GM21723 (cell line): Measurements from ENCODE around the gene ALG14.

Experiments used
- ATAC-seq: cut with Tn5 transposase; IDR thresholded peaks from one replicate; pipeline ENCODE4 v1.9.1; 2021; ENCODE audit warnings: mild to moderate bottlenecking, moderate library complexity; ENCODE audit not compliant: unreplicated experiment

The ALG14 gene

DNA sequence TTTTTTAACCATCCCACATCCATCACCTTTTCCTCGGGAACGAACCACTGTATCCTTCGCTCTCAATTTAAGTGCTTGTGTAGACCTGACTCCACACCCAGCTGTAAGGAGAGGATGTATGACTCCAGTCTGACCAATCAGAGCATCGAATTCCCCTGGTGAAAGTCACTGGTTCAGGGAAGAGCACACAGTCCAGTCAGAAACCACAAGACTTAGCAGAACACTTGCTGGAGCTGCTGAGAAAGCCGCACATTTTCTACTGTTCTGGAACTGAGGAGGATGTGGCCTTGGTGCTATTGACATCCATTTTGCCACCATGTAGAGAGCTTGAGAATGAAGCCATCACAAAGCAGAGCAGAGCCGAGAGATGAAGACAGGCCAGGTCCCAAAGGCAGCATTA, 86.0 kb downstream of the ALG14 start:
- no peak for ATAC-seq

DNA sequence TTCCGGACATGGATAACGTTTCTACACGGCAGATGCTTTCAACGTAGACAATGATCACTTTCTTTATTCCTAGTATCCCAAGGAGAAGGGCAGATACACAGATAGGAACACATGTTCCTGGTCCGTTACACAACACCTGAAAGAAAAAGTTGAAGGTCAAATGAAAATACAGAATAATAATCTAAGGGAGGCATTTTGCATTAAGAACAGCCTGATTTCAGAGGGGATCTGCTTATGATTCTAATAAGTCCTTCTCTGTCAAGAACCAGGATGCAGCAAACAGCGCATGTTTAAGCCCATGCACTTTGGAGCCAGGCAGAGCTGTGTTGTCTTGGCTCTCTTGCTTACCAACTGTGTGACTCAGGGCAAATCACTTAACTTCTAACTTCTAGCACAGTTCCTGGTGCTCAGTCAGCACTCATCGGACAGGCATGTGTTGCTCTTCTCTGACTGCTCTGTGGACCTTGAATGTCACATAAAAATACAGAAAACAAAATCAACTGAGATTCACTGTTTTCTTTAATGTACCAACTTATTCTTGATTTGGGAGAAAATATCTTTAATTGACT, 89.5 kb downstream of the ALG14 start:
- ATAC-seq: no peak

DNA sequence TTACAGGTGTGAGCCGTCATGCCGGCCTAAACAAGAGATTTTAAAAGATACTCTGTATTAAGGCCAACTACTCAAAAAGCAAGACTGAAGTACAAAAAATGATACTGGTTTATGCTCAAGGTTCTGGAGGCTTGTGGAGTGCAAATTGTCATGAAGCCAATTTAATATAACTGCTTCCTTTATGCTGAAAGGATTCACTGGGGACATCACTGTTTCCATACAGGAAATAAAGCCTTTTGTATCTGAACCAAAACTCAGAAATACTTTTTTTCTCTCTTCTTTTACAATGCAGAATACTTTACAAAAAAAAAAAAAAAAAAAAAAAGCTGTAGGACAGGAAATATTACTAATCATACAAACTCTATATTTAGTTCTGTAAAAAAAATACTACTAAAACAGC, 90.4 kb downstream of the ALG14 start:
- ATAC-seq: no peak

DNA sequence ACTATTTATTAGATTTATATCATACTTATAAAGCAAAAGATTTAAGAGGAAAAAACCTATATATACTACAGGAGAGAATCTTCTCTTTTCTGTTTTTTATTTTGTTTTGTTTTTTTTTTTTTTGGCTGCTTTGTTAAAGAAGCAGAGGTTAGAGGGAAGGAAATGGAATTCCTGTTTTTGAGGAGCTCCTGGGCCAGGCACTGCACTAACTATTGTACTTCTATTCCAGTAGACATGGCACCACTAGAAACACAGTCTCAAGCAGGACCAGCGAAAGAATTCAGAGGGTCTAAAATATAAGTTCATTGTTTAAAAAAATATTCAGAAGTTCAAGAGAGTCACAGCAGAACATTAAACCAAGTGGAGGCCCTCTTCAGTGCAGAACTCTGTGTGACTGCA, 91.2 kb downstream of the ALG14 start:
- ATAC-seq: no peak

DNA sequence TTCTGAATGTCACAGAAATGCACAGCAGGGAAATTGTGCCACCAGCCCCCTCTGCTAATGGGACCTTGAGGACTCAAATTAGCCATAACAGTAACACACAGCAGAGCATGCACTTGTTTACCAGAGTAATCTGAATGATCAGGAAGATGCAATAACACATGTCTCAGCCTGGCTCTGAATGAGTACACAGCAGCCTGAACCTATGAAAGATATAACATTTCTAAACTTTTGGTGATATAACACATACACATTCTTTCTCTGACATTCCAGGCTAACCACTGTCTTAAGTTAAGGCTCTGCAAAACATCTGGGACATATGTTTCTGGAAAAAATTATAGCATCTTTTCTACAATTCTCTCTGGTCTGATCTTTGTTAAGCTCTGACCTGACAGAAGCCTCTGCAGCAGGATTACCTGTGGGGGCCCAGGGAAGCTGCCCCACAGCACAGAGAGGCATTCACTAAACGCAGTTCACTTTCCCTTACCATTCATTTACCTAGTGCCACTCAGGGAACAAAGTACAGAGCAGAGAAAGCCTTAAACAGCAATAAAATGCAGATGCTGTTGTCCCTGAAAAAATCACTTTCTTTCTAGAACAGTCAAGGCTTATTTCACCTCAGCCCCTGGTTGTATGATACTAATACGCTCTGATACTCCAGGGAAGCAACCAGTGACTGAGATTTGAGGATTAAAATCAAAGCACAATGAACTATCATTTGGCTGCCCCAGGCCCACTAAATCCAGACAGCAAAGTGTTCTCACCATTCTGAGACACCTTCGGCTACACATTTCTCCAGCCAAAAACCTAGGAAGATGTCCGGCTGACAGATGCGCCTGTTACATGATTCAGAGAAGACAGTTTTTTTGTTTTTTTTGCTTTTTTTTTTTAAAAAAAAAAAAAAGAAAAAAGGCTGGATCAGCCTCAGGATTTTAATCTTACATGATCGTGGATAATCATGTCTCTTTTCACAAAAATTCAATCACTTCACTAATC, 91.9 kb downstream of the ALG14 start:
- no peak for ATAC-seq

DNA sequence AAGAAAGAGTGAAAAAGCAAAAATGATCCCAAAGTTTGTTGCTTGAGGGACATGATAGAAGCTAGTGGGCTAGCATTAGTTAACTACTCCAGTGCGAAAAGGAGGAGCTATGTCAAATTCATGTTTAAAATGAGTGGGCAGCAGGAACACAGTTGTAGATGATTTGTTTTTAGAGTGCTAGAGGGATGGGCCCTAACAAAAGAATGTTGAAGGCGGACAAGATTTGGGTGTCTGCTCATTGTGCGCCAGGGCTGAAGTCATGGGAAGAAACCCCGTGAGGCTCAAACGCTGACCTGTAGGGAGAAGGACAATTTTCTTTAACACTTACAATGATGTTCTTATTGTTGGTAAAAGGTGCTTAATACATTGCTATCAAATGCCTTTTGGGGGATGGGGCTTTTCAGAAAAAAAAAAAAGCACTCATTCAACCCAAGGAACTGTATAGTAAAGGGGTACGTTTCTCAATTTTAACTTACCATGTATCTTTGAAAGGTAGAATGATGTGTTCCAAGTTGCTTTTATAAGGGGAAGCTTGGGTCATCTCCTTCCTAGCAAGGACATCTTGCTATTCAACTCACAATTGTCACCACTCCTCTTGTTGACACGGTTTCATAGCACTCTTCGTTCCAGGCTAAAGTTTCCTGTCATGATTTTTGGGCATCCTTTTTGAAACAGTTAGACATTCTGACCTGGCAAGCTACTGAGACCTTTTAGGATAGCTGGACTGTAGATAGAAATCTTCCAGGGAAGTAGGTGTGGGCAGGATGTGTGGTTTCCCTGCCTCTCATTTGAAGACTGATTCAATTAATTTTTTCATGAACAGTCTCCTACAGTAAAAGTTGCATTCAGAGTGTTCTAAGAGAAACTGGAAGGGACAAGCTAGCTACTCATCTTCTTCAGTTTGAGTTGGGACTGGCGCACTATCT, 92.8 kb downstream of the ALG14 start:
- no peak for ATAC-seq

DNA sequence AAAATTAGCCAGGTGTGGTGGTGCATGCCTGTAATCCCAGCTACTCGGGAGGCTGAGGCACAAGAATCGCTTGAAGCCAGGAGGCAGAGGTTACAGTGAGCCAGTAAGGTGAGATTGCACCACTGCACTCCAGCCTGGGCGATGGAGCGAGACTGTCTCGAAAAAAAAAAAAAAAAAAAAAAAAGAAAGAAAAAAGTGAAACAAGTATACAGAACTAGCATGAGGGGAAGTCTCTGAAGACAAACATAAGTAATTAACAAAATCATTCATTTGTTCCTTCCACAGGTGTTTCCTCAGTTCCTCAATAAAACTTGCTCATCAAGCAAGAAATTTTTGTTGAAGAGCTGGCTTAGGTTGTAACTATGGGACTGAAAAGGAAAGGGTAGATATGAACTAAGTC, 93.6 kb downstream of the ALG14 start:
- no peak for ATAC-seq

DNA sequence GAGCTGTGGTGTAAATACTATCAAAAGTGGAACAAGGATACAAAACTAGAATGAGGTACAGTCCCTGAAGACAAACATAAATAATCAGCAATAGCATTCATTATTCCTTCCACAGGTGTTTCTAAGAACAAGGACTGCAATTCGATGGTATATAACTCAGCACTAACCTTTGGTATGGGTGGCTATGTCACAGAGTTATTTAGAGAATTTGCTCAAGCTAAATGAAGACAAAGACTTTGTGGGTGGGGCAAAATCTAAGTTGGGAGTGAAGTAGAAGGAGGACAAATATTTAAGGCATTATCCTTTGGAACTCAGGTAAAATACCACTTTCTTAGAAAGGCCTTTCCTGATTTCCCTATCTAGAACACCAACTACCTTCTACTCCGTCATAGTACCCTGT, 94.3 kb downstream of the ALG14 start:
- no peak for ATAC-seq

DNA sequence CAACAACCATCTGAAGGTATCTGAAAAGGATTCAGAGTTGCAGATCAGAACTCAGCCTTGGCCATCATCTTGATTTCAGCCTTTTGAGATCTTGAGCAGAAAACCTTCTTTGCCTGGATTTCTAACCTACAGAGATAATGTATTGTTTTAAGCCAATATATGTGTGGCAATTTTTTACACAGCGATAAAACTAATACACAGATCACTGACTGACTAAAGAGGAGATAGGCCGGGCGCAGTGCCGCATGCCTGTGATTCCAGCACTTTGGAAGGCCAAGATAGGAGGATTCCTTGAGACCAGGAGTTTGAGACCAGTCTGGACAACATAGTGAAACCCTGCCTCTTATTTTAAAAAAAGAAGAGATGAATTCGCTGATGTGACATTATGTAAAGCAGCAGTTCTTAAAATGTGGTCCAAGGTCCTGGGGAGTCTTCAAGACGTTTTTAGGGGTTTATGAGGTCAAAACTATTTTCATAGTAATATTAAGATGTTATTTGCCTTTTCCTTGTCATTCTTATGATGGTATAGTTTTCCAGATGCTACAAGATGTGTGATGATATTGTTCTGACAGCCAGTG, 95.7 kb downstream of the ALG14 start:
- ATAC-seq: no peak

DNA sequence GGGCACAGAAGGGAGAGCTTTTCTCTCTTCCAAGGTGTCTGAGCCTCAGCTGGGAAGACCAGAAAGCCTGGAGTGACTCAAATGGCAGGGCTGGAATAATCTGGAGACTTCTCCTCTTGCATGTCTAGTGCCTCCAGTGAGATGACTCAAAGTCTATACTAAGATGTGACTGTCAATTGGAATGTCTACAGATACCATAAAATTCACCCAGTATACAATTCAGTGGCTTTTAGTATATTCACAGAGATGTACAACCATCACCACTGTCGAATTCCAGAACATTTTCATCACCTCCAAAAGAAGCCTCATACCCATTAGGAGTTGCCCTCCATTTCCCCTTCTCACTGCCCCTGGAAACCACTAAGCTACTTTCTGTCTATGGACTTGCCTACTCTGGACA, 97.9 kb downstream of the ALG14 start:
- no peak for ATAC-seq

DNA sequence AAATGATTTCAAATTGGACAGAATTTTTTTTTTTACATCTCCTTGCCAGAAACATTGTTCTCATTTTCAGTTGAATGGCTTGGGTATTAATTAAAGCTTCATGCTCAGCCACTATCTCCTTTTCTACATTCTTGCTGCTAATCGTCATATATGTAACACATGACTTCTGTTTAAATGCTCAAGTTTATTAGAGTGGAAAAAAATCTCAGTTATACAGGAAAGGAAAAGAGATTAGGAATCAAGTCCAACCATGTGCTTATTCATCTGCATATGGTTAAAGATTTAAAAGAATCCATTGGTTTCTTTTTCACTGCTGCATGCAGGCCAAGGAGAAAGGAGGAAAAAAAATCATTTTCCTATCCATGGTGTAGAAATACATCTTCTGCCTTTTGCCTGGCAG, 98.5 kb downstream of the ALG14 start:
- no peak for ATAC-seq

DNA sequence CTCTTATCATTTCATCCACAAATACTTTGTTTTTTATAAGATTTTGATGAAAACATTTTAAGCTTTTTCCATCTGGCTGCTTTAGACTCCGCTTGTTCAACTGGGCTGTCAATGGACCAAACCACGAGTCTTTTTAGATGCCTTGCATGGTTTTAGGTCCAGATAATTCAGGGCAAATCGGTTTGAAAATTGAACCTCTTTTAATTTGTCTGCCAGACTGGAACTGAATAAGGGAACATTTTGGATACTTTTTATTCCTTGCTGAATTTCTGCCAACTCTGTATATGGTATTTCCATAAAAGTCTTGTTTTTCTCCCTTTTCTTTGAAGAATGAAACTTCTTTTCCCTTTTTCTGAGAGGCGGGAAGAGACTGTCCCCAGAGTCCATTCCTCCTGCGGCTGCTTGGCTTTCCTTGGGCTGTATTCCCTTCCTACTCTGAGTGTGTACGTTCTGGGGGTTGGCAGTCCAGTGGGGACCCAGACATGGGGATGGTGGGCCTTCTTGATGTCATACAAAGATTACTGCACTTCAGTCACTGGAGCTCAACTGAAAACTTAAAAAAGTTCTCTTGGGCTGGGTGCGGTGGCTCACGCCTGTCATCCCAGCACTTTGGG, 99.3 kb downstream of the ALG14 start:
- no peak for ATAC-seq

DNA sequence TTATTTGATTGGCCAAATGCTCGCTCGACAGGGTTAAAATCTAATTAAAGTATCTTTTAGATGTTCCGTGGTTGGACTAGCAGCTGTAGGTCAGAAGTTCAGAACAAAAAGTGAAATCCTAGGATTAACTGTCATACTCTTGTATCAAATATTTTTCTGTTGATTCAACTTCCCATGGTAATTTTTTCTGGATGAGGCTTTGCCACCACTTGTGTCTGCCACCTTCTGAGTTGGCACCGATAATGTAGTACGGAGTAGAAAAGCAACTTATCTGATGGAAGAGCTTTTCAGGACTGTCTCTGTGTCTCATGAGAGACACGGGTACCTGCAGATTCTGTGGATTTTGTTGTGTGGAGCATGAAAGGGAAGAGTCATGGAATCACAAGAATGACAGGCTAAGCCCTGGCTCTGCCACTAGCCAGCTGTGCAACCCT, 101.2 kb downstream of the ALG14 start:
- ATAC-seq: no peak

DNA sequence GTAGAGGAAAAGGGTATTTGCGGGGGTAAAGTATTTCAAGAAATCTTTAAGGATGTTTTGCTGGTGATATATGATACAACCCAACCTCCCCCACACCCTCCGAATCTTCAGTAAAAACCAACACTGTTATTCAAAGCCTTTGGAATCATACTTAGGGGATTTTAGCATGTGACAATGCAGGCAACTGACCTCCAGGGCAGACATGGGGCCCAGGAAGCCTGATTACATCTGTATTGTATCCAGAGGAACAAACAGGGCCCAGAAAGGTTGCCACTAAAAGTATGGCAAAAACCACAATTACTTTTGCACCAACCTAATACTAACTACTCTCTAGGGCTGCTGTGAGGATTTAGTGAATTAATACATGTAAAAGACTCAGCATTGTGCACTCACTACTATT, 102.0 kb downstream of the ALG14 start:
- no peak for ATAC-seq

DNA sequence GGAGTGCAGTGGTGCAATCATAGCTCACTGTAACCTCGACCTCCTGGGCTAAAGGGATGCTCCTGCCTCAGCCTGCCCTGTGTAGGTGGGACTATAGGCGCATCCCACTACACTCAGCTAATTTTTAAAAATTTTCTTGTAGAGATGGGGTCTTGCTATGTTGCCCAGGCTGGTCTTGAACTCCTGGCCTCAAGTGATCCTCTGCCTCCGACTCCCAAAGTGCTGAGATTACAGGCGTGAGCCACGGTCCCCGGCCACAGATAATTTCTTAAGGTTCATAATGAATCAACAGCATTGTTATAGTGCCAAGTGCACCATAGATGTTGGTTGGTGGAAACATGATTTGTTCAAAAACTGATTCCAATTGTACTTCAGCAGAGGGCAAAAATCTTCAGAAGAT, 103.6 kb downstream of the ALG14 start:
- ATAC-seq: no peak

DNA sequence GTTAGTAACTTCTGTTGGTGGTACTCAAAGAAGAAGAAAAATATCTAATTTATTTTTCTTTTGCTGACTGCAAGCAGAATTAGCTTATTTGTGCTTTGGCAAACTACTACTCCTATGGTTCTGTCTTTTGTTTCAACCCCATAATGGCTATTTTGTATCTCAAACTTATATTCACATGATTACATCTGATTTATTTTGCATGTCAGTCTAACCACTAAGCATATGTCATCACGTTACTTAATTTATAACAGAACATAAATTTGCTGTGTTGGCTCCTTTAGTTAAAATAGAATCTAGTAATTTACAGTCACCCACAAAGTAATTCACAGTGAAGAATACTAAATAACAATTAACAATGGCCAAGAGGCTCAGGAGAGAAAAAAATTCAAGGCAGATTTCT, 106.7 kb downstream of the ALG14 start:
- no peak for ATAC-seq

DNA sequence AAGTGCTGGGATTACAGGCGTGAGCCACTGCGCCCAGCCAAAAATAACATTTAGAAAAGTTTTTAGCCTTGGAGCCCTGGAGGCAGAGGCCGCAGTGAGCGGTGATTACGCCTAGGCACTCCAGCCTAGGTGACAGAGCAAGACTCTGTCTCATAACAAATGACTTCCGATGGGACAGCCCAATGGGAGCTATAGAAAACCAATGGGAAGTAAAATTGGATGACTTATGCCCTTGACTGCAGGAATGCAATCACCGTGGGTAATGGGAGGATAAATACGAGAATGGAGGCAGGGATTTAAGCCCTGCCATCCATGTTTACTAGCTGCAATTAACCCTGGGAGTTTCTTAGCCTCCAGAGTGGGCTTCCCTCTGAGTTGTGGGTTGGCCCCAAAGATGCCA, 108.9 kb downstream of the ALG14 start:
- no peak for ATAC-seq

DNA sequence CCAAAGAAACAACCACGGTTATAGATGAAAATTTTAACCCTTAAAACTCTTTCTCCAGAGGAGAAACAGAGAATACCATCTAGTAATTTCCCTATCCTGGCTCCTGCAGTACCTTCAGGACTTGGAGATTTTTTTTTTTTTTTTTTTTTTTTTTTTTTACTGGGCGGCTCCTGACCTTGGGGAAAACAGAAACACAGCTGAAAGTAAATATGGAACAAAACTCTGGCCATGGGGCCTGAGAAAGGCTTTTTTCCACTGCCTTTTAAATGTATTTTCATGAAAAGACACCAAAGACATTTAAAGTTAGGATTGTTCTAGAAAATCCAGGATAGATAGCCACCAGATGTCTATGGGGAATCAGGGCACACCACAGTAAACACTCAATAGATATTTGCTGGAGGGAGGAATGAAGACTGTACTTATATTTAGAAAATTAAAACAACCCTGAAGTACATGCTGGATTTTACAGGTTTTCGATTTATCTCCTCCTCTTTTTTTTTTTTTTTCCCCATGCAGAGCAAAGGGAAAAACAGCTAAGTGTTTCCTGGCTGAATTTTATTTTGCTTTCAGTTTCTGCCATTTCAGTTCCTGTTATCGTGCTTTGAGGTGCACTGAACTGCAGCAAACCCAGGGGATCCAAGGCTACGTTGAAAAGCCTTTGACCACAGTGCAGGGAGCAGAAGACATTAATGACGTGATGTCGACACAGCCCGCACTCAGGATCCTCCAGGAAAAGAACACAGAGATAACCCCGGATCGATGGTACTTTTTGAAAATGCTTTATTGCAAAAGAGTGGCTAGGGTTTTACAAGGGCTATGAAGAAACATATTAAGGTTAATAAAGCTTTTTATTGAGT, 110.1 kb downstream of the ALG14 start:
- ATAC-seq: peak; percentile 97

DNA sequence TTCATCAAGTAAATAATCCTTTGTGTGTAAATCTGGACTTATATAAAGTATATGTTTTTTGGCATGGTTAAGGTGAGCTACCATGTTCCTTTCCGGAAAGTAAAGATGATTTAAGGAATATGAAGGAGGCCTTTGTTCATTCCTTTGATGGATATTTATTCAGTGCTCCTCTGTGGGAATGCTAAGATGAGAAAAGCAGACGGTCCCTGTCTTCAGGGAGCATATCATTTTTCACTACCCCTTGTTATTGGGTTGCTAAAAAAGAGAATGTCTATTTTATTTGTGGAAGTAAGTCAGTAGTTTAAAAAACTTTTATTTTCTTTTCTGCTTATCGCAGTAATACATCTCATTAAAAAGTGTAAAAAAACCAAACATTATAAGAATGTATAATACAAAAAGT, 110.8 kb downstream of the ALG14 start:
- no peak for ATAC-seq

DNA sequence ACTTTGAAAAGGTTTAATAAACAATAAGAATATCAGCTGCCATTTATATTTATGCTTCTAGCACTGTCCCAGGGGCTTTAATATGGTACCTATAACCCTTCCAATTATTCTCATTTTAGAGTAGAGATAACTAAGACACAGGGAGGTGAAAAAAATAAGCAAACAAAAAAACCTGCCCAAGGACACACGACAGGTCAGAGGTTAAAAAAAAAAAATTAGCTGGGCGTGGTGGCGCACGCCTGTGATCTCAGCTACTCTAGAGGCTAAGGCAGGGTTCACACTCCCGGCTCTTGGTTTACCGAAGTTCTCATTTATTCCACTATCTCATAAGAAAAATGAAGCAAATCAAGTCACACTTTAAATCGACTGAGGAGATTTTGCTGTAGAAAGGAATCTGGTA, 111.2 kb downstream of the ALG14 start:
- no peak for ATAC-seq
